Activated T-helper 1 cell treated with Interleukin-2 at 50 U/mL for 16 hours (primary cell): ENCODE measurements around the gene SLC49A3.
"Not testable (repeated sequence)": the region's sequence is repeated elsewhere in the genome, so short reads cannot be mapped to it uniquely, and the experiment has no call there.

Experiments used
- DNase-seq: peaks from one replicate; pipeline ENCODE4 v3.0.0-alpha.2; 2020; ENCODE audit warnings: low read depth

Gene SLC49A3

DNA sequence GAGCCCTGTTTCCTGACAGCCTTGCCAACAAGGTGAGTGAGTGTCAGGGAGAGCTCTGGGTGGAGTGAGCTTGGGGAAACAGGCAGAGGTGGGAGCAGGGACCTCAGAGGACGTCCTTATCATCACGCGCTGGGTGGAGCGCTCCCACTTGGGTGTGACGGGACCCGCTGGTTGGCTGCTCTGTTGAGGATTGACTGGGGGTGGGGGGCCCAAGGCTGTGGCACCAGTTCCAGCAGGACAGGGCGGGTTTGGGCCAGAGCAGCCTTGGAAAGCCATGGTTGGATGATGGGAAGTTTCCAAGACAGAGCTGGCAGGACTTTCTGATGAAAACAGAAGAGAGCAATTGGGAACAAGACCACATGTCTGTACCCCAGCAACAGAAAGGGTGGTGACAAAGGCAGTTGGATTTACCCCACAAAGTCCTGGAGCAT is 13.7 kb upstream of the SLC49A3 start:
- DNase-seq, result no peak

GRCh38 chr4:700587-701264 is 11.8 kb upstream of the SLC49A3 start:
- DNase-seq, result no peak

DNA sequence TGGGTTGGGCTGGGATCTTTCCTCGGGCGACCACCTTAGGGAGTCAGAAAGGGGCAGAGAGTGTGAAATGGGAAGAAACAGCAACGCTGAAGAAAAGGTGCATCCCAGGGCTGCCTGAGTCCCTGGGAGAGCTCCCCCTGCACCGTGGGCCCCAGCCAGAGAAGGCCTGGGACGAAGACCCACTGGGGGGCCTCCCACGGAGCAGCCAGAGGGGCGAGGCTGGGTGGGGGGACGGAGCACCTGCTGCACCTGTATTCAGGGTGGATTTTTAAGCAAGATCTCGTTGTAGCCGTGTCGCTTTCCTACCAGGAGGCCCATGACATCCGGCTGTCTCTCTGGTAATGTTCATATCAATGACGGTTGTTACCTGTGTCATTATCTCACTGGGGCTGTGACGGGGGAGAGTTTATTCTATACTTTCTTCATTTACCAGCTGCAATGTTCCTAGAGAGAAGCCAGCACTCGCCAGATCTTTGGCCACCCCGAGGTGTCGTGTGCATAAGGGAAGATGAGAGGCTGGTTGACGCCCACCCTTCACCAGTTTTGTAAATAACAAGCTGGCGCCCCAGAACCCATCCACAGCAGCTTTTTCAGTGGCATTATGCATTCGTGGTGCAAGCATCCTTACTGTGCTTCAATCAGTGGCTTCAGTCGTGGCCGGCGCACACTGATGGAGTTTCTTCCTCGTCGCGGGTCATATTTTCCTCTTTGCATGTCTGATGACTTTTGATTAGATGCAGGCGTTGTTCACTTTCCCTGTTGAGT is 11.0 kb upstream of the SLC49A3 start:
- no peak for DNase-seq

- DNase-seq, result not testable (repeated sequence)
These were observed 5.5 kb upstream of the SLC49A3 start for GRCh38 chr4:694341-694940.

GRCh38 chr4:692771-693554 is 4.0 kb upstream of the SLC49A3 start:
- no peak for DNase-seq

DNA sequence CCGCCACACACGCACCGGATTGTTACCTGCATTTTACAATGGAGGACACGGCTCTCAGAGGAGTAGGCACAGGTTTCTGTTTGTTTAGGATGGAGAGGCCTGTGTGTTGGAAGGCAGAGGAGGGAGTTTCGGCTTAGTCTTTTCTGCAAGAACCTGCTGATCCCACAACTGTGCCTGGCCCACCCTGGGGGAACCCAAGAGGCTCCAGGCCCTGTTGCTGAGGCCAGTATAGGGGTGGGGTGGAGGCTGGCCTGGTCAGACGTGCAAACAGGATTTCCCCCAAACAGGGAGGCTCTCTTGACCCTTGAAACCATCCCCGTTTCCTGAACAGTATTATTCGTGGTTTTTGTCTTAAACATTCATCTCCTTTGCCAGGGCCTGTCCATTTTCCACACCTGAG is 772 bp upstream of the SLC49A3 start:
- no peak for DNase-seq

GRCh38 chr4:687971-688853 is 739 bp downstream of the SLC49A3 start:
- no peak for DNase-seq

DNA sequence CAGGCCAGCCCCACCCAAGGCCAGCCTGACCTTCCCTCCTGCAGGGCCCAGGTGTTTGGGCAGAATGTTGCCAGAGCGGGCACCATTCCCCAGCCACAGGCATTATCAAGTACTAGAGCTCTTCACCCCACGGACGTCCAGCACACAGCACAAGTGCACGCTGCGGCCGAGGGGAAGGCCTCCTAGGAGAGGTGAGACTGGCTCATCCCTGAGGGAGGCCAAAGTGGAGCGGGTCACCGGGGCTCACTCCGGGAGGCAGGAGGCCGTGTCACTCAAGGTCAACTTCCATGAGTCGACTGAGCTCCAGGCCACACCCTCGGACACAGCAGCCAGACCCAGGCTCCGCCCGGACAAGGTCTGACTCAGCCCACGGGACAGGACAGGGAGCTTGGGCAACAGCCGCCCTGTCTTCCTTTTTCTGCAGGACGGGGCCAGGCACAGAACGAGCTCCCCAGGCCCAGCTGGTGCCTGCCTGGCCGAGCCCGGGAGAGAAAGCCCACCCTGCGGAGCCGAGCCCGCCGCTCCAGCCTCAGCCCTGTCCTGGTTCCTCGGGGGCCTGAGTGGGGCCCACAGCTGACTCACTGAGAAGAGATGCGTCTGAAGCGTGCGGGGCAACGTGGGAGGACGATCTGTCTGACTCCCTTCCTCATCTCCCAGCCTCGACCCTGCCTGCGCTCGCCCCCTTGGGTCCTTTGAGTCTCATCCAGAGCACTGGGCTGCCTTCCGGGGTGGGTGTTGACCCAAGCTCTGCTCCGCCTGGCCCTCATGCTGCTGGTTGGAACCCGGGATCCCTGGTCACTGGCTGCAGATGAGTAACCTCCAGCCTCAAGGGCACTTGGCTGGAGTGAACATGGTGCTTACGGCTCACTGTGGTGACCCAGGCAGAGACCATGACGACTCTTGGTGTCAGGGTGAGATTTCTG is 1.6 kb downstream of the SLC49A3 start:
- no peak for DNase-seq

DNA sequence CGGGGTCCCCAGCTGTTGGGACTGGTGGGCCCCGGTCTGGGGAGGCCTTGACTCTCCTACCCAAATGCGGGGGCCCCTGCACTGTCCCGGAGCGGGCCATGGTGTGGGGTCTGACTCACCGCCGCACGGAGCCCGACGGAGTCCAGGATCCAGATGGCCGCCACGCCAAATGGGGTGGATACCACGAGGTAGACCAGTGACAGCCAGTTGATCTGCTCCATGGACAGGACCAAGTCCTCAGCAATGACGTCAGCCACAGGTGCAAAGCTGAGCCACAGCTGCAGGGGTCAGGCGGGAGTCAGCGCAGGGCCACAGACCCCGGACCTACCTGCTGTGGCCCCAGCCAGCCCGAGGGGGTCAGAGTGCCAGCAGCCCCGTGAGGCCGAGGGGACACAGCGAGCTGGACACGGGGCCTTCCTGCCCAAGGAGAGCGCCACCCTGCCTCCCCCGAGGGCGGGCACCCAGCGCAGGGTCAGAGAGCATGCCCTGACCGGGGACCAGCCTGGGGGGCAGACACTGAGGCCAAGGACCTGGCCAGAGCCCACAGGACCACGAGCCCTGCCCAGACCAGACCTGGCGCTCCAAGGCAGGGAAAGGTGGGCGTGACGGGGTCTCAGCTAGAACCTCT is 2.4 kb downstream of the SLC49A3 start:
- DNase-seq, result no peak

DNA sequence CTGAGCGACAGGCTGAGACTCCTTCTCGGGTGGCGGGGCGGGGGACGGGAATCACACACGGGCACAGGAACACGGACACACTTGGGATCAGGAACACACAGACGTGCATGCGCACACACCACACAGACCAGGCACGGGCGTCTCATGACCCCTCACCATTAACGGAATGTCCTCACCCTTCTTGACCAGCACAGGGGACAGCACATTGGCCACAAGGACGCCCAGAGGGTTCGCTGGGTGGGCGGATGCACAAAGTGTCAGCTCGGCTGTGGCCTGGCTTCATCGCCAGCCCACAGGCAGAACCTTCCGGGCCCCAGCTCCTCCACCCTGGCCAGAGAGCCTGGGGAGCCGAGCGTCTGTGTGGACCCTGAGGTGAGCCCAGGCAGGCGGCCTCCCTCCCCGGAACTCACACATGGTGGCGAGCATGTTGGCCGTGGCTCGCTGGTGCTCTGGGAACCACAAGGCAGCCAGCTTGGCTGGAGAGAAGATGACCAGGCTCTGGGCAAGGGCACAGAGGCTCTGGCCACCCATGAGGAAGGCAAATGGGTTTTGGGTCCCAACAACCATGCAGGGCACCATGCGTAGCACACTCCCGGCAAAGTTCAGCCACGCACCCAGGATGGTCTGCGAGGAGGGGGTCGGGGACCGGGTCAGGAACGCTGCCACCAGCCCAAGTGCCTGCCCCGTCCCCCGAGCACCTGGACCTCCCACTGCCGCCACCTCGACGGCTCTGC is 3.1 kb downstream of the SLC49A3 start:
- no peak for DNase-seq

DNA sequence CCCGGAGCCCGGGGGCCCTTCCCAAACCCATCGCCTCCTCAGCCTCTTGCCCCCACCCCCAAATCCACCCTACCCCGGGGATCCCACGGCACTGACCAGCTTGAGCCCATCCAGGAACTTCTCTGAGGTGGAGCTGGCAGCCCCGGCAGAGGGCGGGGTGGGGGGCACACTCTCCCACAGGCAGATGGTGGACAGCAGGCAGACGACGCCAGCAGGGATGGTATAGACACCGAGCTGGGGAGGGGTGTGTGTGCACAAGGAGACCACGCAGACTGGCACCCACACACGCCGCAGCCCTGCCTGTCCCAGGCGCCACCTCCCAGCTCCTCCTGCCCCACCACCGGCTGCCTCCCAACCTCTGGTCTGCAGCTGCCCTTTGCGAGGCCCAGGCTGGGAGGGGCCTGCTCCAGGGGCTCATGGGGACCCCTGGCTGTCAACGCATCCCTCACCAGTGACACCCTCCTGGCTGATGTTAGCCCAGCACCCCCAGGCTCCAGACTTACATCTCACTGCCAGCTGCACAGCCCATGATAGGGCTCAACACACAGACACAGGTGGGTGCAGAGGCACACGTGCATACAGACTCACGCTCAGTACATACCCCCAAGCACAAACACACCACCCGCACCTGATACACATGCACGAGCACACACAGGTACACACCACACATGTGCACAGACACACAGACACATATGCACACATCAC is 4.2 kb downstream of the SLC49A3 start:
- DNase-seq, result no peak

DNA sequence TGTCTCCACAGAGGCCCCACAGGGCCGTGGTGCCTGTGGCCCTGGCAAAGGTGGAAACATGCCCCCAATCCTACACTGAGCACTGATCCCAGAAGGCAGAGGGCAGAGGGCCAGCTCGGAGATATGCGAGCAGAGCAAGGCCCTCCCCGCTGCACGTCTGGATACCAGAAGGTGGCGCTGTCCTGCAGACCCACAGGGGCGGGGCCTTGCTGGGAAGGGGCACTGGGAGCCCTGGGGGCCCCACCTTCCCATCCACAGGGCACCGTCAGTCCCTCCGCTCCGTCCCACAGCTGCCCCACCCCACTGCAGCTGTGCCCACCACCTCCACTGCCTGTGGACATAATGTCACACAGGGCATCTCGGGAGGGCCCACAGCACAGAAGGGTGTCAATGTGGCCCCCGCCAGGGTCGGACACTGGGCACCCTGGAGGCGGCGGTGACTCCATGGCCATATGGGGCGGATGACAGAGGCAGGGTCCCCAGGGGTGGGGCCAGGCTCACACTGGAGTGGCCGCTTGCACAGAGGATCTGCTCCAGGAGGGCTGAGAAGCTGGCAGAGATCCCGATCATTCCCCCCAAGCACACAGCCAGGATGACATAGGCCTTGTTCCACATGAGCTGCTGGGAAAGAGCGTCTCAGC is 4.8 kb downstream of the SLC49A3 start:
- DNase-seq, result no peak

DNA sequence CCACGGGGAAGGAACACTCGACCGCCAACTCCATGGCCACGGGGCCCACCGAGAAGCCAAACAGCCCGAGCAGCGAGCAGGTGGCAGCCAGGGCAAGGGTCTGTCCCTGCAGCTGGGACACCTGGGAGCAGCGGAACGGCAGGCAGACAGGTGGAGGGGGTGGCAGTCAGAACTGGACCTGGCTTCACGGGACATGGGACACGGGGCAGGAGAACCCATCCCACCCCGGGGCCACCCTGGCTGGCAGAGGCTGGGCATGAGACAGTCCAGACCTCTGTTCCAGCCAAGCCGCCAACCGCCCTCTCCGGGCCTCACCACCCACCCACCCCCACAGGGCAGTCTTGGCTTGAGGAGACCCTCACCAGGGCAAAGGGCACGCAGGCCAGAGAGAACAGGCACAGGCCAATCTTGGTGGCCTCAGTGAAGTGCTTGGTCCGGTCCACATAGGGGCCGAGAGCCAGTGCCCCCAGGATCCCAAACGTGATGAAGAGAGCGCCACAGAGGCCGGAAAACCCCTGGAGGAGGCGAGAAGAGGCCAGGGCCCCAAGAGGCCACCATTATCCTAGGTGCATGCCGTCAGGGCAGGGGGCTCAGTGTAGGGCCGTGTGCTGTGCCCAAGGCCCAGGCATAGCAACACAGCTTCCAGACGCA is 5.6 kb downstream of the SLC49A3 start:
- no peak for DNase-seq

GRCh38 chr4:682490-683172 is 6.3 kb downstream of the SLC49A3 start:
- DNase-seq, result no peak

- DNase-seq, result no peak
These were observed 7.1 kb downstream of the SLC49A3 start for GRCh38 chr4:681736-682451.
